Uterus (tissue), 2 donors: ENCODE results near the gene TEX14.

ENCODE experiments used
- CTCF ChIP-seq, 4 experiments: fragments of 200-600 bp in 2 of 4; fragments of 450-650 bp in 2 of 4; sonication (generic) in 2 of 4; IDR thresholded peaks; one replicate each; pipeline ENCODE4 v1.5.1; 2016 to 2019; ENCODE audit warnings: antibody characterized with exemption in 4 of 4, mild to moderate bottlenecking in 2 of 4, moderate library complexity in 1 of 4
- POLR2A ChIP-seq, 2 donors: fragments of 450-650 bp; IDR thresholded peaks; one replicate each; pipeline ENCODE4 v1.6.1; 2016; ENCODE audit warnings: antibody characterized with exemption in 2 of 2, mild to moderate bottlenecking in 1 of 2, moderate library complexity in 1 of 2

- TF ChIP-seq CTCF (IDR thresholded peaks at IDR 0.05) (no peak), POLR2A (IDR thresholded peaks at IDR 0.05) (no peak)
Observed at GRCh38 chr17:58539698-58540097, 152.1 kb downstream of the TEX14 start.
